PFSK-1 (cell line): Measurements from ENCODE around the gene PRM3.

Source experiments
- FOXP2 ChIP-seq: optimal IDR thresholded peaks from 2 replicates; pipeline ENCODE3; 2011; ENCODE audit warnings: borderline replicate concordance, control low read depth, inconsistent platforms; ENCODE audit not compliant: insufficient read depth; ENCODE audit errors: extremely low read length, extremely low read depth
- POLR2AphosphoS5 ChIP-seq: IDR thresholded peaks from 2 replicates; pipeline ENCODE4 v1.6.1; 2012; ENCODE audit warnings: low read depth, mild to moderate bottlenecking, control low read depth, low read length, moderate library complexity
- REST ChIP-seq, 2 experiments: IDR thresholded peaks; 2 replicates each; pipeline versions ENCODE4 v1.6.1 to v1.8.0; 2011 to 2012; ENCODE audit warnings: low read depth in 2 of 2, low read length in 2 of 2, control low read depth in 1 of 2, inconsistent platforms in 1 of 2, mild to moderate bottlenecking in 1 of 2, moderate library complexity in 1 of 2; ENCODE audit not compliant: insufficient read depth in 1 of 2
- SIN3A ChIP-seq: IDR thresholded peaks from 2 replicates; pipeline ENCODE4 v1.6.1; 2012; ENCODE audit warnings: mild to moderate bottlenecking, low read length, moderate library complexity, borderline replicate concordance; ENCODE audit not compliant: insufficient read depth
- TAF1 ChIP-seq: IDR thresholded peaks from 2 replicates; pipeline ENCODE4 v1.6.1; 2012; ENCODE audit warnings: low read length, control low read depth, borderline replicate concordance; ENCODE audit not compliant: insufficient read depth

PRM3 gene

DNA sequence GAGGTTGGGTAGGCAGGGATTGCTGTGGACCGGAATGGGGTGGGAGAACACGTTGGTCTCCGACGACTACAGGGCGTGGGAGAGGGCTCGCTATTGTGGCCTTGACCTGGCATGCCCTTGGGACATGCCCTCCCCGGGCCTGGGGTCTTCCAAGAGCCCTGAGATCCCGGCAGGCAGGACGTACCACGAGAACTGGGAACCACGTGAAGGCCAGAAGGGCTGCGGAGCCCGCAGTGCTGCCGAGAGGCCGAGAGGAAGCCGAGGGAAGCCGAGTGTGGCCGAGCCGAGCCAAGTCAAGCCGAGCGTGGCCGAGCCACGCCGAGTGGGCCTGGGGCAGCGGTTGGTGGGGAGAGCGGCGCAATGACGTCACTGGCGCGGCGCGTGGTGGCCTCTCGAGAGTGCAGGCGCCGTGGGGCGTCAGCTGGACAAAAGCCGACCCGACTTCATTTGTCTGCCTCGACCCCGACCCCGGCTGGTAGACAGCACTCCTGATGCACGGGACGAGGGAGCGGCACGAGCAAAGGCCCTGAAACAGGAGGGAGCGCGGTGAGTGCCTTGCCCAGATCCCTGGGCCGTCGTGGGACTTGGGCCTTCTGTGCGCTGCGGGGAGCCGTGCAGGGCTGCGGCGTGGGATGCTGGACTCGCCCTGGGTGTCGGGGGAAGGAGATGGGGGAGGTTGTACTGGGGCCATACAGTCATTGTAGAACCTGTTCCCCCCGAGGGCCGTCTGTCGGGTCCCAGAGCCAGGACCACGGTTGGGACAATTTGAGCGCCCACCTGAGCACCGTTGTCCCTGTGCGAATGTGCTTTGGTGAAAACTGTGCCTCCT lies 24.0 kb downstream of the PRM3 start:
- TF ChIP-seq TAF1 (no peak), POLR2AphosphoS5 (no peak), FOXP2 (no peak), SIN3A (no peak), REST (IDR thresholded peaks at IDR 0.05; ENCODE audit: insufficient read depth in 1 of 2, low read depth in 2 of 2, low read length in 2 of 2) (no peak)

GRCh38 chr16:11248133-11248532 lies 25.3 kb downstream of the PRM3 start:
- no peak for TF ChIP-seq TAF1
- no peak for TF ChIP-seq POLR2AphosphoS5
- TF ChIP-seq SIN3A = no peak
- no peak for TF ChIP-seq REST (IDR thresholded peaks at IDR 0.05; ENCODE audit: insufficient read depth in 1 of 2, low read depth in 2 of 2, low read length in 2 of 2)
- TF ChIP-seq FOXP2 = no peak

DNA sequence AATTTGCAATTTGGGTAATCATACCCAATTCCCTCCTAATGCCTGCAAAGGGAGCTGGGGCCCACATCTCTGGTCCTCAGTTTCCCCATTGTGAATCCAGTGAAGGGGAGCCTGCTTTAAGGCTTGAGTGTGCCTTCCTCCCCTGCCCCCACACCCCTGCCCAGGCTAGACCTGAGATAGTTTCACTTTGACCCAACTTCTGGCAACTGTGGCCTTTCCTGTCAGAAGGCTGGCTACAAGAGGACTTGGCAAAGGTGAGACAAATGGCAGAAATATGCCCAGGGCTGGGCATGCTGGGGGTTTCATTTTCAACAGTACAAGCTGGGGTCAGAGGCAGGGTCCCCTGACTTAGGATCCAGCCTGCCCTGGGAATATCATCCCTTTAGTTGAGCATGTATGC lies 27.4 kb downstream of the PRM3 start:
- TF ChIP-seq POLR2AphosphoS5 = no peak
- TF ChIP-seq SIN3A = no peak
- no peak for TF ChIP-seq TAF1
- TF ChIP-seq REST (IDR thresholded peaks at IDR 0.05; ENCODE audit: insufficient read depth in 1 of 2, low read depth in 2 of 2, low read length in 2 of 2) = no peak
- TF ChIP-seq FOXP2 = no peak

GRCh38 chr16:11245222-11245737 lies 28.1 kb downstream of the PRM3 start:
- TF ChIP-seq REST (IDR thresholded peaks at IDR 0.05; ENCODE audit: insufficient read depth in 1 of 2, low read depth in 2 of 2, low read length in 2 of 2) (no peak), TAF1 (no peak), SIN3A (no peak), FOXP2 (no peak), POLR2AphosphoS5 (no peak)
